ENCODE data around the gene SPATA2. TPM values are rescaled to one million over a fixed set of nuclear protein-coding genes. Genes with fewer than 3 reads are reported as not detected.

Gene SPATA2
- total and polyA plus RNA-seq, 2 experiments from 2014 or later, result 3.1 to 4.6 TPM

DNA sequence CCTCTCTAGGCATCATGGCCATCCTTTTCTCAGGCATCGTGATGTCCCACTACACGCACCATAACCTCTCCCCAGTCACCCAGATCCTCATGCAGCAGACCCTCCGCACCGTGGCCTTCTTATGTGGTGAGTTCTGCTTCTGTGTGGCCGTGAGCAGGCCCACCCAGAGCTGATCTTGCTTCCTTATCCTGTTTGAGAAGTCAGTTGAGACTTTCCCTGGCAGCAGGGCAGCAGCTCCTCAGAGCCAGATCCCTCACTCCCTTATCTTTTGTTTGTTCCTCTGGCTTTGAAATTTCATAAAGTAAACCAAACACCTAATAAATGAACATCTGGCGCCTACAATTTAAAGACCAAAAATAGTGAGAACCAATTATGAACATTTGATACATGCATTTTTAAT lies 40.6 kb downstream of the SPATA2 start:
- H3K4me2 ChIP-seq (ENCODE audit: unreplicated experiment), result no peak overlapping the region
- H3K9ac ChIP-seq, result no peak overlapping the region
- H3K9me2 ChIP-seq (ENCODE audit: insufficient read depth), result no peaks in the 10 kb centered on the region
- H3K4me3 ChIP-seq, result no peak overlapping the region
- DNase-seq, result no peak
- H2AFZ ChIP-seq, result no peak overlapping the region
- H3K27ac ChIP-seq, result no peak overlapping the region
- H3K79me2 ChIP-seq (ENCODE audit: insufficient read depth), result no peaks in the 10 kb centered on the region
- H4K20me1 ChIP-seq (ENCODE audit: insufficient read depth), result no peaks in the 10 kb centered on the region
- no peaks in the 10 kb centered on the region for H3K9me3 ChIP-seq (ENCODE audit: low read depth)
- WGBS, 2 experiments (ENCODE audit: low coverage in 1 of 2, low lambda C conversion rate in 2 of 2, missing lambda C conversion rate in 2 of 2), result 95 to 98% methylated on average over 6 of the region's 6 CpGs
- no peaks in the 10 kb centered on the region for H3K36me3 ChIP-seq (ENCODE audit: low read depth)
- peaks cover 17% of the 10 kb centered on the region; the same call in 1 of the 2 replicates for H3F3A ChIP-seq (ENCODE audit: insufficient read depth)
- H3K4me1 ChIP-seq (ENCODE audit: insufficient read depth), result peaks cover 13% of the 10 kb centered on the region
- in situ Hi-C loops (cut with MboI), result no loop called here
- no peak for TF ChIP-seq EZH2 (IDR thresholded peaks at IDR 0.05; ENCODE audit: insufficient read depth, poor library complexity, severe bottlenecking)
- TF ChIP-seq EZH2phosphoT487 (IDR thresholded peaks at IDR 0.05; ENCODE audit: insufficient read depth, low read depth), result no peak
- no peaks in the 10 kb centered on the region for H3K27me3 ChIP-seq (replicated peaks; ENCODE audit: insufficient read depth)

DNA sequence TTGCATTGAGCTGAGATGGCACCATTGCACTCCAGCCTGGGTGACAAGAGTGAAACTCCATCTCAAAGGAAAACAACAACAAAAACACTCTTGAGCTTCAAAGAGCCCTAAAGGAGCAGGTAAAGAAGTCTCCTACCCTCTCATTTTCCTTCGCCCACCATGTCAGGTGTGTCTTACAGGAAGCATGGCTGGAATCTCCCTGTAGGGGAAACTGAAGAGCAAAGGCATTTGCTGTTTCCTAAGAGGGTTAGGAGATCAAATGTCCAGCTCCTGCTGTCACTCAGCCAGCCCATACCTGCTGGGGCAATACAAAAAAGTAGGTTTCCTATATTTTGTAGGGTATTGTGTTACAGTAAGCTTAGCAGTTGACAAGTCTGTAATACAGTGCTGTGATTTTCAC lies 43.3 kb downstream of the SPATA2 start:
- no peak overlapping the region for H3K9ac ChIP-seq
- WGBS, 2 experiments (ENCODE audit: low coverage in 1 of 2, low lambda C conversion rate in 2 of 2, missing lambda C conversion rate in 2 of 2), result 97 to 100% methylated on average over 1 of the region's 1 CpG
- H2AFZ ChIP-seq, result no peak overlapping the region
- no peaks in the 10 kb centered on the region for H3K9me2 ChIP-seq (ENCODE audit: insufficient read depth)
- no peak overlapping the region for H3K4me3 ChIP-seq
- no peaks in the 10 kb centered on the region for H3K27me3 ChIP-seq (replicated peaks; ENCODE audit: insufficient read depth)
- no peaks in the 10 kb centered on the region for H3K36me3 ChIP-seq (ENCODE audit: low read depth)
- no peak overlapping the region for H3K27ac ChIP-seq
- H3K4me1 ChIP-seq (ENCODE audit: insufficient read depth), result peaks cover 2% of the 10 kb centered on the region; the same call in 1 of the 2 replicates
- H4K20me1 ChIP-seq (ENCODE audit: insufficient read depth), result no peaks in the 10 kb centered on the region
- no peaks in the 10 kb centered on the region for H3K9me3 ChIP-seq (ENCODE audit: low read depth)
- in situ Hi-C loops (cut with MboI), result no loop called here
- TF ChIP-seq EZH2 (IDR thresholded peaks at IDR 0.05; ENCODE audit: insufficient read depth, poor library complexity, severe bottlenecking), result no peak
- TF ChIP-seq EZH2phosphoT487 (IDR thresholded peaks at IDR 0.05; ENCODE audit: insufficient read depth, low read depth), result no peak
- H3F3A ChIP-seq (ENCODE audit: insufficient read depth), result peaks cover 4% of the 10 kb centered on the region; the same call in 1 of the 2 replicates
- H3K4me2 ChIP-seq (ENCODE audit: unreplicated experiment), result no peak overlapping the region
- H3K79me2 ChIP-seq (ENCODE audit: insufficient read depth), result no peaks in the 10 kb centered on the region
- DNase-seq, result no peak

DNA sequence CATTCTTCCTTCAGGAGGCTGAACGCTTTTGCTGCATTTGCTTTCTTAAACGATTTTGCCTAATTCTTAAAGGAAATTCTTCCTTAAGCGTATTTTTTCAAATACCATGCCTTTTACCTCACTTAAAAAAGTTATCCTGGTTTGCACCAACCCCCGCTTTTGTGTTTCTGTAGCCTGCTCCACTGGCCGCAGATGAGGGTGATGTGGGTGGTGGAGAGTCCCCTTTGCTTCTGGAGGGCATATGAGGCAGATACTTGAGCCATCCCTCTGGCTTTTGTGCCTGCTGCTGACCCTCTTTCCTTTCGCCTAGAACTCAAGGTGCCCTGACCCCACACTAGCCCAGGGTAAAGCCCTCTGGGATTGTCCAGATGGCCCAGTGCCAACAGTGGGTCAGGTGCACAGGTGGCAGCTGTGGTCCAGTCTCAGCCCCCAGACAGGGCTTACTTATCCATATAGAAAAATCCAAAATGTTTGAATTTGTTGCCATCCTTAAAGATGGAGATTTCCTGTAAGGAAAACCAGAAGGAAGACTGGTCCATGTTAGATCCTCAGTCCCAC lies 43.9 kb downstream of the SPATA2 start:
- Histone ChIP-seq H4K20me1 (ENCODE audit: insufficient read depth) (no peaks in the 10 kb centered on the region), H3K27me3 (replicated peaks; ENCODE audit: insufficient read depth) (no peaks in the 10 kb centered on the region), H3K4me3 (no peak overlapping the region), H3F3A (ENCODE audit: insufficient read depth) (peaks cover 8% of the 10 kb centered on the region; the same call in 1 of the 2 replicates), H3K36me3 (ENCODE audit: low read depth) (no peaks in the 10 kb centered on the region), H3K27ac (no peak overlapping the region), H3K9me3 (ENCODE audit: low read depth) (no peaks in the 10 kb centered on the region), H3K9ac (no peak overlapping the region), H2AFZ (no peak overlapping the region), H3K79me2 (ENCODE audit: insufficient read depth) (no peaks in the 10 kb centered on the region), H3K9me2 (ENCODE audit: insufficient read depth) (no peaks in the 10 kb centered on the region), H3K4me1 (ENCODE audit: insufficient read depth) (peaks cover 7% of the 10 kb centered on the region), H3K4me2 (ENCODE audit: unreplicated experiment) (no peak overlapping the region)
- WGBS, 2 experiments (ENCODE audit: low coverage in 1 of 2, low lambda C conversion rate in 2 of 2, missing lambda C conversion rate in 2 of 2), result 98 to 100% methylated on average over 6 of the region's 6 CpGs
- TF ChIP-seq EZH2 (IDR thresholded peaks at IDR 0.05; ENCODE audit: insufficient read depth, poor library complexity, severe bottlenecking) (no peak), EZH2phosphoT487 (IDR thresholded peaks at IDR 0.05; ENCODE audit: insufficient read depth, low read depth) (no peak)
- DNase-seq, result no peak
- in situ Hi-C loops (cut with MboI), result no loop called here

DNA sequence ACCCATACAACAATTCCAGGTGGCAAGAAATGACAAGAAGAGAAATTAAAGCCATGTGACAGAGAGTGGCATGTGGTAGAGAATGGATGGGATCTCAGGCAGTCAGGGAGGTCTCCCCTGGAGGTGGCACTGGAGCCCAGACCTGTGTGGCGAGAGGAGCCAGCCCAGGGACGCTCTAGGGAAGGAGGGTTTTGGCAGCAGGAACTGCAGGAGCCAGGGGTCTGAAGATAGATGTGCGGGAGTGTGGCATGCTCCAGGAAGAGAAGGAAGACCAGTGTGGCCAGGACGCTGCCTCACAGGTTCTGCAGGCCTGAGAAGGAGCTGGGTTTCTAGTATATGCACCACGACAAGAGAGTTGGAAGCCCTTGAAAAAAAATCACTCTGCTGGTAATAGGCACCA lies 45.1 kb downstream of the SPATA2 start:
- in situ Hi-C loops (cut with MboI), result no loop called here
- Histone ChIP-seq H3K36me3 (ENCODE audit: low read depth) (no peaks in the 10 kb centered on the region), H3F3A (ENCODE audit: insufficient read depth) (peaks cover 17% of the 10 kb centered on the region), H4K20me1 (ENCODE audit: insufficient read depth) (no peaks in the 10 kb centered on the region), H3K4me2 (ENCODE audit: unreplicated experiment) (no peak overlapping the region), H2AFZ (no peak overlapping the region), H3K27me3 (replicated peaks; ENCODE audit: insufficient read depth) (no peaks in the 10 kb centered on the region), H3K4me1 (ENCODE audit: insufficient read depth) (peaks cover 19% of the 10 kb centered on the region), H3K9ac (no peak overlapping the region), H3K9me3 (ENCODE audit: low read depth) (no peaks in the 10 kb centered on the region), H3K9me2 (ENCODE audit: insufficient read depth) (no peaks in the 10 kb centered on the region), H3K79me2 (ENCODE audit: insufficient read depth) (no peaks in the 10 kb centered on the region), H3K4me3 (no peak overlapping the region), H3K27ac (no peak overlapping the region)
- WGBS, 2 experiments (ENCODE audit: low coverage in 1 of 2, low lambda C conversion rate in 2 of 2, missing lambda C conversion rate in 2 of 2), result 96 to 98% methylated on average over 5 of the region's 5 CpGs
- TF ChIP-seq EZH2phosphoT487 (IDR thresholded peaks at IDR 0.05; ENCODE audit: insufficient read depth, low read depth) (no peak), EZH2 (IDR thresholded peaks at IDR 0.05; ENCODE audit: insufficient read depth, poor library complexity, severe bottlenecking) (no peak)
- DNase-seq, result no peak

All from GM23248 (cell line).